ENCODE measurements around the gene TRIM24. TPM values are rescaled to one million over a fixed set of nuclear protein-coding genes. Genes with fewer than 3 reads are reported as not detected.

TRIM24 gene
- total RNA-seq, 1 donor from 2014 or later, result 93.8 TPM

DNA sequence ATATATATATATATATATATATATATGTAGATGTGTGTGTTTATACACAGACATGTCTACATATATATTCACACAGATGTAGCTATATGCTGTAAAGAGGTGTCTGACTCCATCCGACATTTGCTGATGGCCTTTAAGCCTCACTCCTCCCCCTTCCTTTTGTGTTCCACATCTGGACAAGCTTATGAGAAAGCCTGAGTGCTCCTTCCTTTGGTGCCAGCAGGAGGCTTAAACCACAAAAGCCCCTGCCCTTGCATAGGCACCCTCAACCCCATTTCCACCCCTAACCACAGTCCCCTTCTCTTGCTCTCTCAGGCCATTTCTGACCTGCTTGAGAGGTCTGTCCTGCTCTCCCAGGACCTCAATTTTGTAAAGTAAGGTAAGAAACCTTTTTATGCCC lies 142.4 kb downstream of the TRIM24 start:
- no peak overlapping the region for H3K4me3 Mint-ChIP-seq
- no peaks in the 10 kb centered on the region for H3K27me3 Mint-ChIP-seq (ENCODE audit: low read depth)
- DNase-seq (ENCODE audit: low read depth, low spot score), result no peak
- H3K4me1 Mint-ChIP-seq, result peaks cover 22% of the 10 kb centered on the region
- H3K36me3 Mint-ChIP-seq (ENCODE audit: low read depth), result peaks cover 2% of the 10 kb centered on the region
- H3K27ac Mint-ChIP-seq (ENCODE audit: unreplicated experiment), result peak overlapping the region; percentile 20
- H3K9me3 Mint-ChIP-seq, result peaks cover 4% of the 10 kb centered on the region
- TF ChIP-seq, protein P1, sequence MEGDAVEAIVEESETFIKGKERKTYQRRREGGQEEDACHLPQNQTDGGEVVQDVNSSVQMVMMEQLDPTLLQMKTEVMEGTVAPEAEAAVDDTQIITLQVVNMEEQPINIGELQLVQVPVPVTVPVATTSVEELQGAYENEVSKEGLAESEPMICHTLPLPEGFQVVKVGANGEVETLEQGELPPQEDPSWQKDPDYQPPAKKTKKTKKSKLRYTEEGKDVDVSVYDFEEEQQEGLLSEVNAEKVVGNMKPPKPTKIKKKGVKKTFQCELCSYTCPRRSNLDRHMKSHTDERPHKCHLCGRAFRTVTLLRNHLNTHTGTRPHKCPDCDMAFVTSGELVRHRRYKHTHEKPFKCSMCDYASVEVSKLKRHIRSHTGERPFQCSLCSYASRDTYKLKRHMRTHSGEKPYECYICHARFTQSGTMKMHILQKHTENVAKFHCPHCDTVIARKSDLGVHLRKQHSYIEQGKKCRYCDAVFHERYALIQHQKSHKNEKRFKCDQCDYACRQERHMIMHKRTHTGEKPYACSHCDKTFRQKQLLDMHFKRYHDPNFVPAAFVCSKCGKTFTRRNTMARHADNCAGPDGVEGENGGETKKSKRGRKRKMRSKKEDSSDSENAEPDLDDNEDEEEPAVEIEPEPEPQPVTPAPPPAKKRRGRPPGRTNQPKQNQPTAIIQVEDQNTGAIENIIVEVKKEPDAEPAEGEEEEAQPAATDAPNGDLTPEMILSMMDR (conservative IDR thresholded peaks at IDR 0.05), result no peak

DNA sequence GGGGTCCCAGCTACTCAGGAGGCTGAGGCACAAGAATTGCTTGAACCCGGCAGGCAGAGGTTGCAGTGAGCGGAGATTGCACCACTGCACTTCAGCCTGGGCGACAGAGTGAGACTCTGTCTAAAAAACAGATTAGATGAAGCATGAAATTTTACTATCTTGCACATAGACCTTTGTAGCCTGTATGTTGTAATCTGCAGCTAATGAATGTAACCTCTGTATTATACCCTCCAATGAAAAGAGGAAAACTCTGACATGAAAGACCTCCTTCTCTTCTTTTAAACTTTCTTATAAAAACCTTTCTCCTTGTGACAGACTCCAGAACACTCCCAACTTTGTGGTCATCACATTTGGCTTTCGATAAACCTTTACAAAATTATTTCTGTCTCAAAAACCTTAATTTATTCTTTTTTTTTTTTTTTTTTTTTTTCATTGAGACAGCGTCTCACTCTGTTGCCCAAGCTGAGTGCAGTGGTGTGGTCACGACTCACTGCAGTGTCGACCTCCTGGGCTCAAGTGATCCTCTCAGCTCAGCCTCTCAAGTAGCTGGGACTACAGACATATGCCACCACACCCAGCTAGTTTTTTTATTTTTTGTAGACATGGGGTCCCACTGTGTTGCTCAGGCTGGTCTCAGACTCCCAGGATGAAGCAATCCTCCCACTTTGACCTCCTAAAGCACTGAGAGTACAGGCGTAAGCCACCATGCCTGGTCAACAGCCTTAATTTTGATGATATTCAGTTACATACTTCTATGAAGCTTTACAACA lies 143.7 kb downstream of the TRIM24 start:
- peaks cover 2% of the 10 kb centered on the region for H3K36me3 Mint-ChIP-seq (ENCODE audit: low read depth)
- H3K27ac Mint-ChIP-seq (ENCODE audit: unreplicated experiment), result no peak overlapping the region
- H3K9me3 Mint-ChIP-seq, result peaks cover 4% of the 10 kb centered on the region
- peaks cover 35% of the 10 kb centered on the region for H3K4me1 Mint-ChIP-seq
- no peaks in the 10 kb centered on the region for H3K27me3 Mint-ChIP-seq (ENCODE audit: low read depth)
- TF ChIP-seq, protein P1 (conservative IDR thresholded peaks at IDR 0.05), result no peak
- no peak overlapping the region for H3K4me3 Mint-ChIP-seq
- no peak for DNase-seq (ENCODE audit: low read depth, low spot score)

DNA sequence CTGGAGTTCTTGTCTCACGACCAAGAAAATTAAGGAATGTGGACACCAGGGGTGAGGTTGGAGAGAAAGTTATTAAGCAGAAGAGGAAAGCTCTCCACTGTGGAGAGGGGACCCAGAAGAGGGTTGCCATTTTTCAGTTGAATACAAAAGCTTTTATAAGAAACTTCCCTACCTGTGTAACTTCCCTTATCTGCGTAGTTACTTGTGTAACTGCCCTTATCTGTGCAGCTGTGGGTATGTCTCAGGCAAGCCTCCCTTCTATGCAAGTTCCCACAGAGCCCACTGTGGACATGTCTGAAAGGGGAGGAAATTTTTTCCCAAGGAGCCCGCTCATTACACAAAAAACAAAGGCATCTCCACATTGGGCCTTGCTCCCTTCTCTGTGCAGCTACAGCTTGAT lies 146.2 kb downstream of the TRIM24 start:
- Mint-ChIP-seq H3K9me3 (peaks cover 4% of the 10 kb centered on the region), H3K27ac (ENCODE audit: unreplicated experiment) (no peak overlapping the region), H3K4me3 (no peak overlapping the region), H3K4me1 (peaks cover 39% of the 10 kb centered on the region), H3K36me3 (ENCODE audit: low read depth) (peaks cover 2% of the 10 kb centered on the region), H3K27me3 (ENCODE audit: low read depth) (no peaks in the 10 kb centered on the region)
- TF ChIP-seq, protein P1 (conservative IDR thresholded peaks at IDR 0.05), result no peak
- DNase-seq (ENCODE audit: low read depth, low spot score), result no peak

DNA sequence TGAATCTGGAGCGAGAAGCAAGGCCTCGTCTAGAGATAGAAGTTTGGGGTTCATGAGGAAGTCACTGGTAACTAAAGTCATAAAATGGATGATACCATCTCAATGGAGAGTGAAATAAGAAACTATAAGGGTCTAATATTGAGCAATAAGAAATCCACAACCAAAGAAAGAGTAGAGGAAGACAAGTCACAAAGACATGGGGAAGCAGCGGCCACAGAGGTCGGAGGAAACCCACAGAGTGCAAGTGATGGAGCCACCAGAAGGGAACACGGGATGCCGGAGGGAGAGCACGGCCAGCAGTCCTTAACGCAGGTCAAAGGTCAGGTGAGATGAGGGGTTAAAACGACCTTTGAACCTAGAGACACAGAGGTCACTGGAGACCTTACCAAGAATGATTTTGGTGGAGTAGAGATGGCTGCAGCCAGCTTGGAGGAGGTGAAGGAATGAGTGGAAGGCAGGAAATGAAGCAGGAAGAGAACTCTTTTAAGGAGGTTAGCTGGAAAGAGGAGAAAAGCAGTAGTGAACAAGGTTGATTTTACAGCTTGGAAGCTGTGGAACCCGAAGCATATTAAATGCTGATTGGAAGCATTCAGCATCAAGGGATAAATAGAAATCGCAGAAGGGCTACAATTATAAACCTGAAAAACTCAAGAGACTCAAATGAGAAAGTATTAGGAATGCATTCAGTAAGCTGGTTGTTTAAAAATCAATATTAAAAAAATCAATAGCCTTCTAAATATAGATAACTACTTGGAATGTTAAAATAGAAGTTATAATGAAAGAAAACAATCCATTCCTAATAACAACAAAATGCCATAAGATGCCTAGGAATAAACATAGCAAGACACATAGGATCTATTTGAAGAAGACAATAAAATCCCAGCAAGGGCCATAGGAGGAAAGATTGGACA lies 147.4 kb downstream of the TRIM24 start:
- Mint-ChIP-seq H3K36me3 (ENCODE audit: low read depth) (peaks cover 4% of the 10 kb centered on the region), H3K27me3 (ENCODE audit: low read depth) (no peaks in the 10 kb centered on the region), H3K27ac (ENCODE audit: unreplicated experiment) (no peak overlapping the region), H3K4me3 (no peak overlapping the region), H3K4me1 (peaks cover 38% of the 10 kb centered on the region), H3K9me3 (peaks cover 6% of the 10 kb centered on the region)
- TF ChIP-seq, protein P1 (conservative IDR thresholded peaks at IDR 0.05), result no peak
- DNase-seq (ENCODE audit: low read depth, low spot score), result no peak

DNA sequence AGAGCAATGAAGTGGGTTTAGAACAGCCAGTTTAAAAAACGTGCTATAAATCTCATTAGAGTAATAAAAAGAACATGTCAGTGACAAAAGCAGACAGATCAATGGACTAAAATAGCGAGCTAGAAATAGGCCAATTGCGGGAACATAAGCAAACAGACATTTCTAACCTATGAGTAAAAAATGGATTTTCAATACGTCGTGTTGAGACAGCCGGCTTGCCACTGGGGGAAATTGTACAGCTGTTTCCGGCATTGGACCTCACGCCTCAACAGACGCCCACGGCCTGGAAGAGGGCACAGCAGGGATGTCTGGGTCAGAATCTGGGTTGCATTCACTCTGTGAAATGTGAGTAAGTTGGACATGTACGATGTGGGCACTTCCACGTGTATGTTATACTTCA lies 148.2 kb downstream of the TRIM24 start:
- no peak overlapping the region for H3K4me3 Mint-ChIP-seq
- H3K36me3 Mint-ChIP-seq (ENCODE audit: low read depth), result peaks cover 4% of the 10 kb centered on the region
- peaks cover 34% of the 10 kb centered on the region for H3K4me1 Mint-ChIP-seq
- H3K27me3 Mint-ChIP-seq (ENCODE audit: low read depth), result no peaks in the 10 kb centered on the region
- H3K27ac Mint-ChIP-seq (ENCODE audit: unreplicated experiment), result no peak overlapping the region
- DNase-seq (ENCODE audit: low read depth, low spot score), result no peak
- TF ChIP-seq, protein P1 (conservative IDR thresholded peaks at IDR 0.05), result no peak
- H3K9me3 Mint-ChIP-seq, result peaks cover 7% of the 10 kb centered on the region
